ENCODE results near the gene CCNDBP1.
"Not testable (repeated sequence)": the region's sequence is repeated elsewhere in the genome, so short reads cannot be mapped to it uniquely, and the experiment has no call there.

The CCNDBP1 gene

GRCh38 chr15:43185157-43186002 lies at the start of gene CCNDBP1:
Gene CCNDBP1, plus strand, starts transcription at chr15:43185403. Its CDS starts 96 bp downstream, at chr15:43185499.
- peak; percentile 31 for DNase-seq

GRCh38 chr15:43143203-43143941 lies 41.8 kb upstream of the CCNDBP1 start:
- no peak for DNase-seq

- DNase-seq, result no peak
Measured at GRCh38 chr15:43144512-43144911, 40.7 kb upstream of the CCNDBP1 start.

- no peak for DNase-seq
Measured at GRCh38 chr15:43146184-43146583, 39.0 kb upstream of the CCNDBP1 start.

GRCh38 chr15:43150191-43150929 lies 34.8 kb upstream of the CCNDBP1 start:
- no peak for DNase-seq

GRCh38 chr15:43151688-43152087 lies 33.5 kb upstream of the CCNDBP1 start:
- no peak for DNase-seq

- no peak for DNase-seq
Measured at GRCh38 chr15:43153269-43153668, 31.9 kb upstream of the CCNDBP1 start.

GRCh38 chr15:43165801-43166325 lies 19.3 kb upstream of the CCNDBP1 start:
- no peak for DNase-seq

- not testable (repeated sequence) for DNase-seq
Measured at GRCh38 chr15:43167261-43167660, 17.9 kb upstream of the CCNDBP1 start.

- no peak for DNase-seq
Measured at GRCh38 chr15:43168192-43169107, 16.8 kb upstream of the CCNDBP1 start.

- no peak for DNase-seq
Measured at GRCh38 chr15:43169888-43170287, 15.3 kb upstream of the CCNDBP1 start.

GRCh38 chr15:43175656-43176309 lies 9.4 kb upstream of the CCNDBP1 start:
- DNase-seq, result not testable (repeated sequence)

- not testable (repeated sequence) for DNase-seq
Measured at GRCh38 chr15:43177147-43177546, 8.1 kb upstream of the CCNDBP1 start.

GRCh38 chr15:43183270-43183669 lies 1.9 kb upstream of the CCNDBP1 start:
- no peak for DNase-seq

- no peak for DNase-seq
Measured at GRCh38 chr15:43184407-43185124, 637 bp upstream of the CCNDBP1 start.

- DNase-seq, result no peak
Measured at GRCh38 chr15:43186003-43186353, 775 bp downstream of the CCNDBP1 start.

GRCh38 chr15:43187544-43188155 lies 2.4 kb downstream of the CCNDBP1 start:
- DNase-seq, result peak; percentile 11

- DNase-seq, result no peak
Measured at GRCh38 chr15:43189296-43189695, 4.1 kb downstream of the CCNDBP1 start.

GRCh38 chr15:43190178-43190577 lies 5.0 kb downstream of the CCNDBP1 start:
- no peak for DNase-seq

GRCh38 chr15:43193710-43194109 lies 8.5 kb downstream of the CCNDBP1 start:
- no peak for DNase-seq

All from DMS 273 treated with DMSO at 0.1 percent for 48 hours (cell line).